HG03571 (cell line): ENCODE data around the gene DDX42.

Experiments used
- ATAC-seq: cut with Tn5 transposase; IDR thresholded peaks from one replicate; pipeline ENCODE4 v1.9.1; 2021; ENCODE audit not compliant: unreplicated experiment

Gene DDX42, protein sequence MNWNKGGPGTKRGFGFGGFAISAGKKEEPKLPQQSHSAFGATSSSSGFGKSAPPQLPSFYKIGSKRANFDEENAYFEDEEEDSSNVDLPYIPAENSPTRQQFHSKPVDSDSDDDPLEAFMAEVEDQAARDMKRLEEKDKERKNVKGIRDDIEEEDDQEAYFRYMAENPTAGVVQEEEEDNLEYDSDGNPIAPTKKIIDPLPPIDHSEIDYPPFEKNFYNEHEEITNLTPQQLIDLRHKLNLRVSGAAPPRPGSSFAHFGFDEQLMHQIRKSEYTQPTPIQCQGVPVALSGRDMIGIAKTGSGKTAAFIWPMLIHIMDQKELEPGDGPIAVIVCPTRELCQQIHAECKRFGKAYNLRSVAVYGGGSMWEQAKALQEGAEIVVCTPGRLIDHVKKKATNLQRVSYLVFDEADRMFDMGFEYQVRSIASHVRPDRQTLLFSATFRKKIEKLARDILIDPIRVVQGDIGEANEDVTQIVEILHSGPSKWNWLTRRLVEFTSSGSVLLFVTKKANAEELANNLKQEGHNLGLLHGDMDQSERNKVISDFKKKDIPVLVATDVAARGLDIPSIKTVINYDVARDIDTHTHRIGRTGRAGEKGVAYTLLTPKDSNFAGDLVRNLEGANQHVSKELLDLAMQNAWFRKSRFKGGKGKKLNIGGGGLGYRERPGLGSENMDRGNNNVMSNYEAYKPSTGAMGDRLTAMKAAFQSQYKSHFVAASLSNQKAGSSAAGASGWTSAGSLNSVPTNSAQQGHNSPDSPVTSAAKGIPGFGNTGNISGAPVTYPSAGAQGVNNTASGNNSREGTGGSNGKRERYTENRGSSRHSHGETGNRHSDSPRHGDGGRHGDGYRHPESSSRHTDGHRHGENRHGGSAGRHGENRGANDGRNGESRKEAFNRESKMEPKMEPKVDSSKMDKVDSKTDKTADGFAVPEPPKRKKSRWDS

GRCh38 chr17:63774141-63774968 is at the start of gene DDX42:
DDX42 (plus strand) TSS chr17:63774170; CDS start chr17:63787050, 12,880 bp downstream.
- no peak for ATAC-seq

DNA sequence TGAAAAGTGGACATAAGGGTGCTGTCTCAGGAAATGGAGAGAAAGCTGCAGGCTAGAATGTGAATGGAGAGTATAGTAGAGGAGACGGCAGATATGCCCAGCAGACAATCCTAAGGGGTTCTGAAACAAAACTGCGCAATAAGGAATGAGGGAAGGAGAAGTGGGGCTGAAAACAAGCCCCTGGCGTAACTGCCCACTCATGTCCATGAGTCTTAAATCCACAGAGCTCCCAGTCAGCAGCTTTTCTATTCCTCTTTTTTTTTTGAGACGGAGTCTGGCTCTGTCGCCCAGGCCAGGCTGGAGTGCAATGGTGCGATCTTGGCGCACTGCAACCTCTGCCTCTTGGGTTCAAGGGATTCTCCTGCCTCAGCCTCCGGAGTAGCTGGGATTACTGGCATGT is 38.3 kb upstream of the DDX42 start:
- ATAC-seq, result no peak

GRCh38 chr17:63740464-63741142 is 33.4 kb upstream of the DDX42 start:
- ATAC-seq, result no peak

GRCh38 chr17:63741143-63741407 is 32.9 kb upstream of the DDX42 start:
- ATAC-seq, result peak; percentile 17

DNA sequence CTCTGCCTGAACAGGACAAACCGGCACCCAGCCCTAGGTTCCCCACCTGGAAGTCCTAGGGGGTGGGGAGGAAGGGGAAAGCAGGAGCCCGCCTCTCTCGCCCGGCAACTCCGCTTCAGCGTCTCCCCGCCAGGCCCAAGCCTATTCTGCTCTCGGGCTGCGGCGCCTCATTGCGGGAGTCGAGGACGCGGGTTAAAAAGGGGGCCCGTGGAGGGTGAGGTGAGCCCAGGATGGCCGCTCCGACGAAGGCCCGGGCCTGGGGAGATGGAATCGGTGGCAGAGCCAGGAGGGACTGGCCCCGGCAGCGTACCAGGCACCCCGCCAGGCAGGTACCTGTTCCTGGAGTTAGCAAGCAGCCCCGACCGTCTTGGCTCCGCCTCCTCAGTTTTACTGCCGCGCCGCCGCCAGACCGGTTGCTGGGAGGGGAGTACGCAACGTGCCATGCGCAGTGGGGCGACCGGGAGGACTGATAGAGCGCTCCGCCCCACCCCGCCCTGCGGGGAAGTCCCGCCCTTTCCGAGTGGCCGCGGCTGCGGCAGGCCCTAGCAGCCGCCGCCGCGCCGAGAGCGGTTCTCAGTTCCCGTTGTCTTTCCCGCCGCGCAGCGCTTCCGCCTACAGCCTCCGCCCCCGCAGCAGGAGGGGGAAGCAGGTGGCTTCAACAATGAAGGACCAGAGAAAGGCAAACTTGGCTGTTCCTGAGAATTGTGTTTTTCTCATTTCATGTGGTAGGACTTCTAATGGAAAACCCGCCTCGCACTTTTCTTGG is 32.4 kb upstream of the DDX42 start, which contains the start of gene STRADA:
Gene STRADA (minus strand): TSS at position 392 of the 766 bp plus-strand sequence. CDS start 13,430 bp downstream, outside the sequence.
- peak; percentile 88 for ATAC-seq

- no peak for ATAC-seq
Observed at GRCh38 chr17:63751806-63752205, 22.2 kb upstream of the DDX42 start.

DNA sequence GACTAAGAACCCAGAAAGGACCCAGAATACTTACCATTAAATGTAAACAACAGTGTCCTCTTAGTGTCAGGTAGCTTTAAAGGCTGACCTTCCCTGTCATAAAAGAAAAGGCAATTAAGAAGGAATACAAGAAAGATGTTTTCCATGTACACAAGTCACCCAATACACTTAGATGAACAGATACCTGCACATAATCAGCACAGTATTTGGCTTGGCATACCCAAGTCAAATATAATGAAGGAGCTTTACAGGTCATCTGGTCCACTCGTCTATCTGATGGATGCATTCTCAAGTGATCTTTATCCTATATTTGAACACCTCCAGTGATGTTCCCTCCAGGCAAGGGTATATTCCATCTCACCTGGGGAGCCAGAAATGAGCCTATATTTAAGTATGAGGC is 21.3 kb upstream of the DDX42 start:
- no peak for ATAC-seq

DNA sequence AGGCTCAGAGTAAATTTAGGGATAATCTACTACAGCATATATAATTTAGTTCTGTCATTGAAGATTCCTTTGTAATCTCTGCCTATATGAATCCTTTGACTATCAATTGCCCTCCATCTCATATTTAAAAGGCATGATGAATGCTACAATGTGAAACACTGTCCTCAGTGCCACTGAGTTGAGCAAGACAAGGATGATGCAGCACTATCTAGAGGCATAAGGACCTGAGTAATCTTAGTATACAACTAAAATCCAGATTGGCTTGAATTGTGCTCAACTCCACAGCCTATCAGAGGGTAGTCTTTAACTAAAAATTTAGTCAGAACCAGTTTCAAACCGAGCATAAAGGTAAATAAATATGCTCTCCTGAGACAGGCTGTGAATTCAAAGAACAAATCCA is 20.8 kb upstream of the DDX42 start:
- ATAC-seq, result no peak

GRCh38 chr17:63754046-63754445 is 19.9 kb upstream of the DDX42 start:
- no peak for ATAC-seq

DNA sequence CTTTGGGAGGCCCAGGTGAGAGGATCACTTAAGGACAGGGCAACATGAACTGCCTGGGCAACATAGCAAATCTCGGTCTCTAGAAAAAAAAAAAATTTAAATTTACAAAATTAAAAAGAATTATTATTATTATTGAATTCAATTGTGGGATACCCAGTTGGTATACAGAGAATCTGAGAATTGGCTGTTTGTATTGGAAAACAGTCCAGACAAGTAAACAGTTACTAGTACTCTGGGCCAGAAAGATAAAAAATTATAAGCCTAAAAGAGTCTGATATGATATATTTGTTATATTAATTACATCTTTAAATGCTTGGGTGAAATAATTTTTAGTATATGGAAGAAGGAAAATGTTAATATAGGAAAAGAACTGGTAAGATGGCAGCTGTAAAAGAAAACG is 15.5 kb upstream of the DDX42 start:
- ATAC-seq, result no peak

- no peak for ATAC-seq
Observed at GRCh38 chr17:63760771-63761539, 13.0 kb upstream of the DDX42 start.

GRCh38 chr17:63762161-63763078 is 11.6 kb upstream of the DDX42 start:
- no peak for ATAC-seq

DNA sequence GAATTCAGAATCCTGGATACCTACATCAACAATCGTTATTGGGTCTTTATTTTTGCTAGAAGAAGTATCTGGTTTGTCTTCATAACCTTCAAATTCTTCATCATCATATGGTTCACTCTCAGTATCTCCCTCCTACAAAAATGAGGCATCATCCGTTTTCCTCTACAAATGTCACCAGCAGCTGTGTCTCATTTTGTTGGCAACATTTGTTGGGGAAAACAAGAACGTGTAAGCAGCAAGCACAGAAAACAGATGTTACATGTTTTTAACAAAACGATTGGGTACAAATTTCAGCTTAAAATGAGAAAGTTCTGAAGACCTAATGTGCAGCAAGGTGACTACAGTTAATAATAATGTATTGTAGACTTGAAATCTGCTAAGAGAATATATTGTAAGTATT is 9.3 kb upstream of the DDX42 start:
- ATAC-seq, result no peak

DNA sequence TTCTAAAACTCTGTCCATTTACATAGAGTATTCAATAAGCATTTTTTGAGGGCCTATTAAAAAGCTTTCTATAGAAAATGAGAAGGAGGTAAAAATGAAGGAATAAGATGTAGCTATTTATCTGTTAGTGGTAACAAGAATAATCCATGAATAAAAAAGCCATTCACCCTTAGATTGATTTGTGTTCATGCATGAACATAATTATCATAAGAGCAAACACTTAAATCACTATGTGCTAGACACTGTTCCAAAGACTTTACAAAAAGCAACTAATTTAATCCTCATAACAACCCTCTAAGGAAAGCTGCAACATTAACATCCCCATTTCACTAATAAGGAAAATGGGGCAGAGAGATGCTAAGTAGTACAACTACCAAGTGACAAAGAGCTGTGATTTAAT is 7.2 kb upstream of the DDX42 start:
- no peak for ATAC-seq

DNA sequence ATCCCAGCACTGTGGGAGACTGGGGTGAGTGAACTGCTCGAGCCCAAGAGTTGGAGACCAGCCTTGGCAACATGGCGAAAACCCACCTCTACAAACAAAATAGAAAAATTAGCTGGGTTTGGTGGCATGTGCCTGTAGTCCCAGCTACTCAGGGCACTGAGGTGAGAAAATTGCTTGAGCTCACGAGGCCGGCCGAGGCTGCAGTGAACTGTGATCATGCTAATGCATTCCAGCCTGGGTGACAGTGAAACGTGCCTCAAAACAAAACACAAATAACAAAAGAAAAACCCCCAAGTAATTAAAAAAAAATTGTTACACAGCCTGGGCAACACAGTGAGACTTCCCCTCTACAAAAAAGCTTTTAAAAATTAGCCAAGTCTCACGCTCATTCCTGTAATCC is 5.5 kb upstream of the DDX42 start:
- ATAC-seq, result no peak

- ATAC-seq, result no peak
Observed at GRCh38 chr17:63772801-63773271, 1.1 kb upstream of the DDX42 start.

- peak; percentile 78 for ATAC-seq
Observed at GRCh38 chr17:63773272-63774140, 464 bp upstream of the DDX42 start, which contains the start of gene CCDC47. CCDC47 (minus strand) TSS chr17:63773597; CDS start chr17:63766175, 7,422 bp downstream.
